Colonic mucosa (tissue), 4 donors: ENCODE measurements around the gene B4GALT4. TPM values are rescaled to one million over a fixed set of nuclear protein-coding genes. Genes with fewer than 3 reads are reported as not detected.
"Not testable (repeated sequence)": the region's sequence is repeated elsewhere in the genome, so short reads cannot be mapped to it uniquely, and the experiment has no call there.

Source experiments
- DNase-seq: peaks from one replicate; pipeline ENCODE4 v3.0.0-alpha.2; 2020
- H3K27ac ChIP-seq: fragments of 200-600 bp; one replicate; pipeline ENCODE4 v1.8.0; 2021
- H3K27me3 ChIP-seq: fragments of 200-600 bp; one replicate; pipeline ENCODE4 v1.8.0; 2021
- H3K36me3 ChIP-seq: fragments of 200-600 bp; one replicate; pipeline ENCODE4 v1.8.0; 2021
- H3K4me1 ChIP-seq: fragments of 200-600 bp; one replicate; pipeline ENCODE4 v1.8.0; 2021; ENCODE audit warnings: mild to moderate bottlenecking
- H3K4me3 ChIP-seq: fragments of 200-600 bp; one replicate; pipeline ENCODE4 v1.8.0; 2021
- H3K9ac ChIP-seq, 2 donors: one replicate each; pipeline ENCODE4 v1.7.0; 2013; ENCODE audit warnings: control low read depth in 2 of 2, low read depth in 2 of 2, low read length in 2 of 2
- H3K9me3 ChIP-seq: fragments of 200-600 bp; one replicate; pipeline ENCODE4 v1.8.0; 2021
- CTCF ChIP-seq: fragments of 200-600 bp; IDR thresholded peaks from one replicate; pipeline ENCODE4 v1.8.0; 2022; ENCODE audit warnings: antibody characterized with exemption, mild to moderate bottlenecking
- intact Hi-C: fragments of 100-400 bp; cut with DNase I; formaldehyde crosslinking; loops from one replicate; pipeline ENCODE4 v1.14.1; 2022
- total RNA-seq, 2 donors: library from RNA; stranded (reverse); fragmentation: NEBNext Ultra II Directional in 1 of 2; extraction: Animal tissue kit (Norgen Biotek cat#: 25700) in 1 of 2; gene quantifications; one replicate each; pipeline ENCODE4 v1.2.1, GENCODE V29; 2021
- donor health status: healthy.
- donor health status: DM: no; HTN: no; CAD: no.
- donor health status: DM: no; HTN: no; CAD: no.

The B4GALT4 gene
- total RNA-seq, 2 donors from 2014 or later: 43.1 to 54.5 TPM

DNA sequence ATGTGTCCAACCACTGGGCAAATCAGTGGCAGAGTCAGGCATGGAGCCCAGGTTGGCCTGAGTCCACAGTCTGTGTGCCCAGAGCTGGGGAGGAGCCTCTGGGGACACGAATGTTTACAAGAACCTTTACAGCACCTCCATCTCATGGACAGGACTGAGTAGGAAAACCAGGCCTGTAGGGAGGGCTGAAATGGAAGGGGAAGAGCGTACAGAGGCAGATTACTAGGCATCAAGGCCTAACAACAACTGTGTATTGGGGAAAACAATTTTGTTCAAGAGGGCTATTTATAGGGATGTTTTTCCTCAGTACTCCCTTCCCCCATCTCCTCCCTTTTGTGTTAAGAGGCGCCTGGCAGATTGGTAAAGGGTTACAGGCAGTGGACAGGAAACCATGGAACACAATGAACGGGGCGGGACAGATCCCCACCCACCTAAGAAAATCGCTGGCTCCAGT, 38.5 kb upstream of the B4GALT4 start:
- Histone ChIP-seq H3K9ac (no peak overlapping the region), H3K27me3 (no peaks in the 10 kb centered on the region), H3K27ac (no peak overlapping the region), H3K9me3 (no peaks in the 10 kb centered on the region), H3K36me3 (no peaks in the 10 kb centered on the region), H3K4me1 (no peaks in the 10 kb centered on the region), H3K4me3 (no peak overlapping the region)
- no peak for TF ChIP-seq CTCF
- DNase-seq: no peak
- intact Hi-C loops: loop anchor here (10.0 kb wide), 1 partner anchor 406 kb away; no protein-coding TSS in a partner anchor

- no peak overlapping the region for H3K4me3 ChIP-seq
- no peaks in the 10 kb centered on the region for H3K9me3 ChIP-seq
- H3K4me1 ChIP-seq: no peaks in the 10 kb centered on the region
- H3K36me3 ChIP-seq: no peaks in the 10 kb centered on the region
- no peak for DNase-seq
- TF ChIP-seq CTCF: no peak
- H3K9ac ChIP-seq: no peak overlapping the region
- no peaks in the 10 kb centered on the region for H3K27me3 ChIP-seq
- intact Hi-C loops: loop anchor here (10.0 kb wide), 1 partner anchor 408 kb away; no protein-coding TSS in a partner anchor
- H3K27ac ChIP-seq: no peak overlapping the region
These were observed 36.0 kb upstream of the B4GALT4 start for GRCh38 chr3:119276680-119277079.

GRCh38 chr3:119270212-119270611, 29.5 kb upstream of the B4GALT4 start:
- H3K4me3 ChIP-seq, H3K36me3 ChIP-seq, H3K4me1 ChIP-seq, H3K27me3 ChIP-seq, H3K27ac ChIP-seq, DNase-seq, H3K9ac ChIP-seq, H3K9me3 ChIP-seq: not testable (repeated sequence)
- intact Hi-C loops: loop anchor here (10.0 kb wide), 1 partner anchor 415 kb away; no protein-coding TSS in a partner anchor

DNA sequence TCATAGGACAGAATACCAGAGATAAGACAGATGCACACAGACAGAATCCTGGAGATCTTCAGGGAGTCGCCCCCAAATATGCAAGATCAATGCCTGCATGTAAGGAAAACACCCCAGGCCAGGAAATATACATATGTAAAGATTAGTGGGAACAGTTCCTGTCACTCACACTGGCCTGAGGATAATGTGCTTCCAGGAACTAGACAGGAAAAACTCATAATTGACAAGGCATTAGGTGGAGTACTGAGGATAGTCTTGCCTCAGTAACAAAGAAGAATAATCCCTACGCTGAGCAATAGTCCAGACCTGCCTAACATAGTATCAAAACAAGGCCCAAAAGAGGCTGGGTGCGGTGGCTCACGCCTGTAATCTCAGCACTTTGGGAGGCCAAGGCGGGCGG, 20.4 kb upstream of the B4GALT4 start:
- no peaks in the 10 kb centered on the region for H3K4me1 ChIP-seq
- H3K4me3 ChIP-seq: no peak overlapping the region
- no peaks in the 10 kb centered on the region for H3K27me3 ChIP-seq
- DNase-seq: no peak
- H3K9me3 ChIP-seq: no peaks in the 10 kb centered on the region
- H3K27ac ChIP-seq: no peak overlapping the region
- no peaks in the 10 kb centered on the region for H3K36me3 ChIP-seq
- no peak for TF ChIP-seq CTCF
- H3K9ac ChIP-seq: no peak overlapping the region
- intact Hi-C loops: no loop called here

- no peaks in the 10 kb centered on the region for H3K27me3 ChIP-seq
- intact Hi-C loops: no loop called here
- H3K4me1 ChIP-seq: no peaks in the 10 kb centered on the region
- H3K9me3 ChIP-seq: no peaks in the 10 kb centered on the region
- no peak overlapping the region for H3K27ac ChIP-seq
- DNase-seq: no peak
- TF ChIP-seq CTCF: no peak
- H3K9ac ChIP-seq: no peak overlapping the region
- H3K36me3 ChIP-seq: no peaks in the 10 kb centered on the region
- H3K4me3 ChIP-seq: no peak overlapping the region
These were observed 19.1 kb upstream of the B4GALT4 start for GRCh38 chr3:119259821-119260220.

- Histone ChIP-seq H3K4me3 (no peak overlapping the region), H3K36me3 (no peaks in the 10 kb centered on the region), H3K9ac (no peak overlapping the region), H3K4me1 (no peaks in the 10 kb centered on the region), H3K9me3 (no peaks in the 10 kb centered on the region), H3K27ac (peak overlapping the region; percentile 22), H3K27me3 (no peaks in the 10 kb centered on the region)
- no peak for DNase-seq
- intact Hi-C loops: no loop called here
- no peak for TF ChIP-seq CTCF
These were observed 18.2 kb upstream of the B4GALT4 start for GRCh38 chr3:119258915-119259314.
